ENCODE measurements around the gene TVP23B. TPM values are rescaled to one million over a fixed set of nuclear protein-coding genes. Genes with fewer than 3 reads are reported as not detected.
"Not testable (repeated sequence)": the region's sequence is repeated elsewhere in the genome, so short reads cannot be mapped to it uniquely, and the experiment has no call there.

The TVP23B gene
- polyA plus RNA-seq, 1 donor from 2014 or later, result 38.4 TPM

DNA sequence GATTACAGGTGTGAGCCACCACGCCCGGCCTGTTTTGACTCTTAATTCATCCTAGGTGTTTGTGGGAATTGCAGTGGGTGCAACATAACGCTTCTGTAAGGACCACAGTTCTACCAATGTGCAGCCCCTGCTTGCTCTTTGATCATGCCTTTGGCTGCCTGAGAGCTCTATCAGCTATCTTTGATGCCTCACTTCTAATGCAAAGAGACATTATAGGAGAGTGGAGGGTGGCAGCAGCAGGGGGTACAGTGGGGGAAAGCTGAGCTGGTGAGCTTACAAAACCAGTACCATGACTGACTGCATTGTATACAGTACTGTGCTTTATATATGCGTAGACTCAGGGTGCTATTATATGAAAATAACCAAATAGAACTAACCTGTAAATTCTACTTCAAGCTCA is 10.4 kb upstream of the TVP23B start:
- not testable (repeated sequence) for H3K4me3 Mint-ChIP-seq, H3K36me3 Mint-ChIP-seq, H3K9me3 Mint-ChIP-seq, H3K27ac Mint-ChIP-seq, H3K27me3 Mint-ChIP-seq, H3K4me1 Mint-ChIP-seq

- not testable (repeated sequence) for H3K4me1 Mint-ChIP-seq, H3K36me3 Mint-ChIP-seq, H3K4me3 Mint-ChIP-seq, H3K27ac Mint-ChIP-seq, H3K9me3 Mint-ChIP-seq, H3K27me3 Mint-ChIP-seq
Measured at GRCh38 chr17:18771066-18771465, 9.9 kb upstream of the TVP23B start.

GRCh38 chr17:18772471-18772870 is 8.5 kb upstream of the TVP23B start:
- peaks cover 3% of the 10 kb centered on the region for H3K36me3 Mint-ChIP-seq
- peaks cover 4% of the 10 kb centered on the region for H3K27me3 Mint-ChIP-seq
- H3K27ac Mint-ChIP-seq, result no peak overlapping the region
- H3K4me1 Mint-ChIP-seq, result no peaks in the 10 kb centered on the region
- H3K4me3 Mint-ChIP-seq, result no peak overlapping the region
- no peaks in the 10 kb centered on the region for H3K9me3 Mint-ChIP-seq

GRCh38 chr17:18781805-18782204 is 822 bp downstream of the TVP23B start:
- peak overlapping the region in 2 of 3 donors; percentile 64 to 88 for H3K27ac Mint-ChIP-seq
- H3K4me1 Mint-ChIP-seq, result peaks cover 7 to 15% (median 11%) of the 10 kb centered on the region in 3 donors
- H3K9me3 Mint-ChIP-seq, H3K27me3 Mint-ChIP-seq, H3K36me3 Mint-ChIP-seq: not testable (repeated sequence)
- peak overlapping the region in 1 of 4 donors; percentile 44 for H3K4me3 Mint-ChIP-seq

- Mint-ChIP-seq H3K4me1 (peaks cover 7 to 10% (median 8%) of the 10 kb centered on the region in 3 donors), H3K4me3 (peak overlapping the region in 1 of 4 donors; percentile 33)
- H3K36me3 Mint-ChIP-seq, H3K9me3 Mint-ChIP-seq, H3K27ac Mint-ChIP-seq, H3K27me3 Mint-ChIP-seq: not testable (repeated sequence)
Measured at GRCh38 chr17:18785933-18786332, 5.0 kb downstream of the TVP23B start.

DNA sequence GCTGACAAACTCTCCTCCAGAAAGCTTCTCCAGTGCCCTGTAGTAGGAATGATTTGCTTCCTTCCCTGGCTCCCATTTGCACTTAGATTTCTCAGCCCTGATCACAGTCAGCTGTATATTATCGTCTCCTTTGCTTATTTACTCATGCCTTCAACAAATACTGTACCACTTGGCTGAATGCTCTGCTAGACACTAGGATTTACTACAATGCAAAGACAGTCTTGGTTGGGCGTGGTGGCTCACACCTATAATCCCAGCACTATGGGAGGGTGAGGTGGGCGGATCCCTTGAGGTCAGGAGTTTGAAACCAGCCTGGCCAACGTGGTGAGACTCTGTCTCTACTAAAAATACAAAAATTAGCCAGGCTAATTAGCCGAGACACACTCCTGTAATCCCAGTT is 5.9 kb downstream of the TVP23B start:
- H3K4me1 Mint-ChIP-seq, result peaks cover 7 to 10% (median 8%) of the 10 kb centered on the region in 3 donors
- not testable (repeated sequence) for H3K4me3 Mint-ChIP-seq, H3K36me3 Mint-ChIP-seq, H3K9me3 Mint-ChIP-seq, H3K27ac Mint-ChIP-seq, H3K27me3 Mint-ChIP-seq

- H3K27me3 Mint-ChIP-seq, H3K27ac Mint-ChIP-seq, H3K36me3 Mint-ChIP-seq, H3K9me3 Mint-ChIP-seq, H3K4me1 Mint-ChIP-seq, H3K4me3 Mint-ChIP-seq: not testable (repeated sequence)
Measured at GRCh38 chr17:18791402-18791801, 10.4 kb downstream of the TVP23B start.

GRCh38 chr17:18794841-18795240 is 13.9 kb downstream of the TVP23B start:
- peak overlapping the region in 1 of 3 donors; percentile 11 for H3K27ac Mint-ChIP-seq
- not testable (repeated sequence) for H3K27me3 Mint-ChIP-seq, H3K4me3 Mint-ChIP-seq, H3K36me3 Mint-ChIP-seq, H3K4me1 Mint-ChIP-seq, H3K9me3 Mint-ChIP-seq

- not testable (repeated sequence) for H3K36me3 Mint-ChIP-seq, H3K27me3 Mint-ChIP-seq, H3K4me3 Mint-ChIP-seq, H3K27ac Mint-ChIP-seq, H3K9me3 Mint-ChIP-seq, H3K4me1 Mint-ChIP-seq
Measured at GRCh38 chr17:18796887-18797286, 15.9 kb downstream of the TVP23B start.

DNA sequence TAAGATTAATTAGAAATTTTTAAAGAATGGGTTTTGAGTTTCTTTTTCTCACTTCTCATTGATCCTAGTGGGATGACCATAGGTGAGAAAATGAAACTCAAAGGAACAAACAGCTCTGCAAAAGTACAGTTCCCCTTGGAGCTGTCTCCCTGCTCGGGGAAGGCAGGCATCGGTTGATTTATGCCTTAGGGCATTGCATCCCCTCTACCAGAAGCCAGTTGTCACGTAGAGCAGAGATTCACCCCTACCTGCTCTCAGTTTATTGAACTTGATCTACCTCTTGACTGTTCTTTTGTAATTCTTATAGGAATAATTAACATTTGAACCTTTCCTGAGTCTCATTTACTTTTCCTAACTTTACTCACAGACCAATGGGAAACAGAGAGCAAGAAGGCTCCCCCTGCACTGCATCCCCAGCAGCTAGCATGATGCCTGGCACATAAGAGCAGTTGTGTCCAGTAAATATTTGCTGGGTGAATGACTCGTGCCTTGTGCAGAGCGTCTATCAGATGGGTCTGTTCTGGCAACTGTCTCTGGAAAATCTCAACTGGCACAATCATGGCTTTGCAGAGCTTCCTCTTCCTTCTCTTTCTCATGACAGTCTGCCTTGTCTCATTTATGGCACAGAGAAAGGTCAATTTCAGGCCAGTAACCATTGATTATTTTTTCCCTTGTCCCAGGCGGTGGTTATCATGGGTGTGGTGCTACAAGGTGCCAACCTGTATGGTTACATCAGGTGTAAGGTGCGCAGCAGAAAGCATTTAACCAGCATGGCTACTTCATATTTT is 22.7 kb downstream of the TVP23B start:
- not testable (repeated sequence) for H3K4me3 Mint-ChIP-seq, H3K4me1 Mint-ChIP-seq, H3K36me3 Mint-ChIP-seq, H3K27me3 Mint-ChIP-seq, H3K9me3 Mint-ChIP-seq, H3K27ac Mint-ChIP-seq

DNA sequence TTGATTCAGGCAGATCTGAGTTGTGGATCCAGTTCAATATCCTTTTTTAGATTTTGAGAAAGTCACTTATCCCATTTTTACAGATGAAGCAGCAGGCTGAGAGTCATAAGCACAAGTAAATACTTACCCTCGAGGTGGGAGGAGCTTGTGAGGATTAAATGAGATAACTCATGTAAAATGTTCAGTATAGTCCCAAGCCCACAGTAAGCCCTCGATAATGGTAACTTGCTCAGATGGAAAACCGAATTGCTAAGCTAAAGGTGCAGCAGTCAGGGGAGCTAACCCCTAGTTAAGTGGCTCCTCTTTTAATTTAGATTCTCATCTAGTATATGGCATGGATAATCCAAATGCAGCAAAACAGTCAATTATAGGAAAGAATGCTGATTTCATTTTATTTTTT is 34.9 kb downstream of the TVP23B start:
- not testable (repeated sequence) for H3K27ac Mint-ChIP-seq, H3K36me3 Mint-ChIP-seq, H3K4me1 Mint-ChIP-seq, H3K27me3 Mint-ChIP-seq, H3K4me3 Mint-ChIP-seq, H3K9me3 Mint-ChIP-seq

- H3K9me3 Mint-ChIP-seq, H3K27ac Mint-ChIP-seq: not testable (repeated sequence)
Measured at GRCh38 chr17:18816489-18817371, 35.7 kb downstream of the TVP23B start.

DNA sequence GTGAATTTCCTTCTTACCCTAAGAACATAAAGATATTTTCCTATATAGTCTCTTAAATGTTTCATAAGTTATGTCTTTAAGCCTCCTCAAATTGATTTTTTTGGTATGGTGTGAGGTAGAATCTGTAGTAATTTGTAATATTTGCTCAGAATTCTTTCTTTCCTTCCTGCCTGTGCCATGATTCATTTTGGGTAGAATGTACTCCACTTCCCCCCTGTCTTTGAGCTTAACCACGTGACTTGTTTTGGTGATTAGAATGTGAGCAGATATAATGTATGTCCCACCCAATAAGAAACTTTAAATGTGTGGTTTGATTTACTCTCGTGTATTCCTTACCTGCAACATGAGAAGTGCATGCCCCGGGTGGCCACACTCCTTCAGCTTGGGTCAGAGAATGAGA is 40.4 kb downstream of the TVP23B start:
- not testable (repeated sequence) for H3K4me3 Mint-ChIP-seq, H3K9me3 Mint-ChIP-seq, H3K4me1 Mint-ChIP-seq, H3K36me3 Mint-ChIP-seq, H3K27ac Mint-ChIP-seq, H3K27me3 Mint-ChIP-seq

More at GRCh38 chr17:18816489-18817371, 35.7 kb downstream of the TVP23B start:
- H3K36me3 Mint-ChIP-seq, H3K27me3 Mint-ChIP-seq, H3K4me1 Mint-ChIP-seq: not testable (repeated sequence)
- peak overlapping the region in 1 of 4 donors; percentile 9 for H3K4me3 Mint-ChIP-seq

GRCh38 chr17:18827613-18828012 is 46.6 kb downstream of the TVP23B start:
- H3K27me3 Mint-ChIP-seq, H3K4me3 Mint-ChIP-seq, H3K36me3 Mint-ChIP-seq, H3K4me1 Mint-ChIP-seq, H3K27ac Mint-ChIP-seq, H3K9me3 Mint-ChIP-seq: not testable (repeated sequence)

GRCh38 chr17:18848501-18848900 is 67.5 kb downstream of the TVP23B start:
- Mint-ChIP-seq H3K27ac (no peak overlapping the region), H3K36me3 (no peaks in the 10 kb centered on the region), H3K27me3 (no peaks in the 10 kb centered on the region), H3K4me3 (no peak overlapping the region), H3K9me3 (no peaks in the 10 kb centered on the region), H3K4me1 (no peaks in the 10 kb centered on the region)

- Mint-ChIP-seq H3K36me3 (no peaks in the 10 kb centered on the region), H3K9me3 (no peaks in the 10 kb centered on the region), H3K27me3 (no peaks in the 10 kb centered on the region), H3K4me3 (no peak overlapping the region), H3K27ac (no peak overlapping the region), H3K4me1 (peaks cover 4 to 9% (median 5%) of the 10 kb centered on the region in 3 donors)
Measured at GRCh38 chr17:18850679-18851078, 69.7 kb downstream of the TVP23B start.
